HT1080 (cell line): ENCODE measurements around the gene CHST11. TPM values are rescaled to one million over a fixed set of nuclear protein-coding genes. Genes with fewer than 3 reads are reported as not detected.
"Not testable (repeated sequence)": the region's sequence is repeated elsewhere in the genome, so short reads cannot be mapped to it uniquely, and the experiment has no call there.

ENCODE experiments used
- DNase-seq: peaks from one replicate; pipeline ENCODE4 v3.0.0-alpha.2; 2015; ENCODE audit warnings: low read depth
- total RNA-seq: library from RNA; depleted of rRNA; stranded (reverse); fragments of >200 nt; shearing (Covaris generic); gene quantifications from 2 replicates; pipeline ENCODE4 v1.2.3, GENCODE V29; 2014

Gene CHST11
- total RNA-seq, 1 experiment from 2014 or later = 54.3 TPM

DNA sequence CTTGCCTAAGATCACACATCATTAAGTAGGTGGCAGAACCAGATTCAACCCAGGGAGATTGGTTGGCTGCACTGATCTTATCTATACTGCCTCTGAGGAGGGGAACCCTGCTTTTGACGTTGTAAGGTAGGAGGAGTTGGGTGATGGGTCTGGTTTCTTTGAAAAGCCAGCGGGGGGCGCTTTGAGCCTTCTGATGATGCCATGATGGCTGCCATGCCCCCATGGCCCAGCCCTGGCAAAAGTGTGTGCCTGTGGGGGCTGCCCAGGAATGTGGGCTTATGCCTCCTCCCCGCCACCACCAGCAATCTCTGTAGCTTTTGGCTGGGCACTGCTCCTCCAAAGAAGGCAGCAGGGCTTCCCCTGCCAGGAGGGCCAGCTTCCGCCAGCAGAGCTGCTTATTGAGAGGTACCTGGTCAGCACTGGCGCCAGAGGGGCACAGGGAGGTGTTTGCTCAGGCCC lies 277.0 kb downstream of the CHST11 start:
- no peak for DNase-seq

DNA sequence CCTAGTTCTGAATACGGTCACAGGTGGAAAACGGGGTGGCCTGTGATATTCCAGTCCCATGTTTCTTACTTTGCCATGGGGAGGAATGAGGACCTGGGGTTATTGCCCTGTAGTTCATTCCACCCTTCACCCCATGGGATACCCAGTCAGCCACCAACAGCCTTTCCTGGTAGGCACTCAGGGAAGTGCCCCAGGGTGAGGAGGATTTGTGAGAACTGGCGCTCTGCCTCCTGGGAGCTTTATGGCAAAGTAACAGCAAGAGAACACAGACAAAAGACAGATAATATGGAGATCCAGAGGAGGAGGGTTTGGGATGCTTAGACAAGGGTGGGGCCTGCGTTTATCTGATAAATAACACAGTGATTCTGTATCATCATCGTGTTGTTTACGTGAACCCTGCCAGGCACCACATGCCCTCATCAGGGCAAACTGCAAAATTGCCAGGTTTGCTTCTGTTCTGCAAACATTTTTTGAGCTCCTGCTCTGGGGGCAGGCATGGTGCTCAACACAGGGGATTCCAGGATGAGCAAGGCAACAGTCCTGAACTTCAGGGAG lies 277.9 kb downstream of the CHST11 start:
- DNase-seq = no peak

- no peak for DNase-seq
Measured at GRCh38 chr12:104735801-104736200, 279.1 kb downstream of the CHST11 start.

GRCh38 chr12:104736307-104736706 lies 279.6 kb downstream of the CHST11 start:
- DNase-seq = no peak

DNA sequence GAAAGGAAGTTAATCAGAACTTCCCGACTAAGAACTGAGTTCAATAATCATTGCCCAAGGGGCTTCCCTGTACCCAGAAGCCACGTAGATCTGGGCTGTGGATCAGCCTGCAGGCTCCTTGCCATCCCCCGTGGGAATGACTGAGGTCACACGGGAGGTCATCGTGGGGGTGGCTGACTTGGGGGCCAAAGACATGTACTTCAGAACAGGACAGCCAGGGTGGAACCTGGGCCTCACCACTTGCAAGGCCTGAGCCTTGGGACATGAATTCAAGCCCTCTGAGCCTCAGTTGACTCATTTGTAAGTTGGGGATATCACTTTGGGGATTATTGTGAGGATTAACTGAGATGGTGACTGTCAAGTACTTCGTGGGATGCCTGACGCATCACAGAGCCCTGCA lies 280.4 kb downstream of the CHST11 start:
- no peak for DNase-seq

- no peak for DNase-seq
Measured at GRCh38 chr12:104737791-104738301, 281.1 kb downstream of the CHST11 start.

GRCh38 chr12:104738331-104738730 lies 281.6 kb downstream of the CHST11 start:
- DNase-seq = no peak

DNA sequence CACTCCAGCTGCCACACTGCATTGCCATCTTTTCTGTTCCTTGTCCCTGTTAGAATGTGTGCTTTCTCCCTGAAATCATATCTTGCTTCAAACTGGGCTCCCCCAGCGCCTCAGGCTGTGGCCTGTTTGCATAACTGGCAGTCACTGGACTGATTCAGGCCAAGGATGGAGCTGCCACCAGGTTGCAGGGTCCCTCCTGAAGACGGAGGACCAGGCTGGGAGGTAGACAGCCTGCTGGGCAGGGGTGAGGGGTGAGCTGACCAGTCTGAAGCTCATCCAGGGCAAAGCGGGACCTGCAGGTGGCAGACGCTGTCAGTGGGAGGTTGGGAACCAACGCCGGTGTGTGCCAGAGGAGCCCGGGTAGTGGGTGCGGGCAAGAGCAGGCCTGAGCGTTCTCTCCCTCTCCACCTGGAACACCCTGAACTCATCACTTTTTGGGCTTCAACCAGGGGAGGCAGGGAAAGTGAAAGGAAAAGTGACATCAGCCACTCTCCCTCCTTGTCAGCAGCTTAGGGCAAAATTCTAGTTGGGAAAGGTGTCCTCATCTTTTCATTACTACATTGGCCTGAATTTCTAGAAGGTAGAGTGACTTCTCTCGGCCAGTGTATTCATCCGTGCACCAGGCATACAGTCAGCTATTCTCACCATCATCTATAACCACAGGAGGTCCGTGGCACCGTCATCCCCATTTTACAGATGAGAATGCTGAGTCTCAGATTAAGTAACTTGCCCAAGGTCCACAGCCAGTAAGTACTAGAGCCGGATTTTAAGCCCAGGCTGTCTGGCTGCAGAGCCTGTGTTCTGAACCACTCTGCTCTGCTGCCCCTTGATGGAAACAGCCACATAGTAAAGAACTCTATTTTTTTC lies 282.3 kb downstream of the CHST11 start:
- no peak for DNase-seq

GRCh38 chr12:104740668-104741067 lies 283.9 kb downstream of the CHST11 start:
- no peak for DNase-seq

GRCh38 chr12:104741077-104741476 lies 284.3 kb downstream of the CHST11 start:
- DNase-seq = no peak

DNA sequence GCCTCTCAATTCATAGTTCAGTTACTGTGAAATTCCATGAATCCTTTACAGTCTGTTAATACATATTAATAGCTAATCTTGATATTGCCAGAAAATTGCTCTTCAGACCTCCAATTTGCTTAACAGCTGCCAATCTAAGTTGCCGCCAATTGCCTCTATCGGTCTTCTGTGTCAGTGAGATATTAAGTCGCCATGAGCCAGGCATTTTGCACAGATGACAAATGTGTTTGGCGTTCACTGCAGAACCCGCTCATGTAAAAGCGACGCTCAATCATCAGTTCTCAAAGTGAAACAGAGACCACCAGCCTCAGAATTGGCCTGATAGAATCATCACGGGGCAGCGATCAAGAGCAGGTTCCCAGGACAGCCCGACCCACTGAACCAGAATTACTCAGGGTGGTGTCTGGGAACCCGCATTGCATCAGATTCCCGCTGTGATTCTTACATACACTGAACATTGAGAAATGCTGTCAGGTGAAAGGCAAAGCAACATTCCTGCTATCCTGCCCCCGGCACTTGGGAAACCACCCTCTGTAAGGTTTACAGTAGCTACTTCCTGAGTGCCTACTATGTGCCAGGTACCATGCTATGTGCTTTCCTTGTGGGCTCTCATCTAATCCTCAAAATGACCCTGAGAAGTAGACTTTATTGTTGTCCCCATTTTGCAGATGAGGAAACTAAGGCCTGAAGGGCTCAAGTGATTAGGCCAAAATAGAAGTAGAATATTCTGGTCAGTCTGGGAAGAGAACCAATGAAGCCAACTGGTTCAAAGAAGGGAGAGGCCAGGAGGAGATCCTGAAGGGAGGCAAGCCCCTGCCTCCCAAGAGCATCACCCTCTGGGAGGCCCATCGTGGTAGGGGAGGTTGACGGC lies 285.0 kb downstream of the CHST11 start:
- DNase-seq = no peak

DNA sequence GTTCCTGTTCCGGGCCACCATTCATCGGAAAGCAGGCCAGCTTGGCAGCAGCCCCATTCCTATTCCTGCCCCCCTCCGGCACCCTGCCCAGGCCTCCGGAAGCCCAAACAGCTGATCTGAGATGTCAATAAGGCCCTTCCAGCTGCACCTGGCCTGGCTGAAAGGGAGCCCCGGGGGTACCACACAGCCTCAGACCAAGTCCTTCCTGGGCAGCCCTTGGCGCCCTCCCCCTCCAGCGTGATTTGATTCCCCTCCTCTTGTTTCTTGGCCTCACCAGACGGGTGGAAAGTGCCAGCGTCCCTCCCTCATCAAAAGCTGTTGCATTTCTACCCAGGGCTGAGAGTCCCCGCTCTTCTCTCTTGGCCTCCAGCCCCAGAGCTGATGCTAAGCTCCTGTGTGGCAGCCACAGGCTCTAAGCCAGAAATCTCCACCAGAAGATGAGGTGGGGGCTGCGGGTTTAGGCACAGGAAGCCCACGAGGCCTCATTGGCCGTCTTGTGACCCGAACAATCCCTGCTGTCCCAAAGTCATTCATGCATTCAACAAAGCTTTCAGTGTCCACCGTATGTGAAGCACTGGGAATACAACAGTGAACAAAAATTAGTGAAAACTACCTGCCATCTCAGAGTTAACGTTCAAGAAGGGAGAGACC lies 285.9 kb downstream of the CHST11 start:
- no peak for DNase-seq

DNA sequence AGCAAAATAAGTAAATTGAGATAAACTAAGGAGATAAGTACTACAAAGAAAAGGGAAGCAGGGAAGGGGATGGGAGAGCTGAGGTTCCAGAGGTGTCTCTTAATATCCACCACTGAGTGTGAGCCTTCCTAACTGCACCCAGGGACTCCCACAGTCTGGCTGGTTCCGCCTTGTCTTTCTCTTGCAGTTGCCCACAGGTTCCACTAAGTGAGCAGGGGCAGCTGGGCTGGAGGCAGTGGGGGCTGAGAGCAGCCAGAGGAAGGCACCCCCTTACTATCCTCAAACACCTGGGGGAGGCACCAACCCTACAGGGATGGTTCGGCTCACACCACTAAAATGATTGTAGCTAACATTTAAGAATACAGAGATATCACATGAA lies 286.4 kb downstream of the CHST11 start:
- DNase-seq = no peak

DNA sequence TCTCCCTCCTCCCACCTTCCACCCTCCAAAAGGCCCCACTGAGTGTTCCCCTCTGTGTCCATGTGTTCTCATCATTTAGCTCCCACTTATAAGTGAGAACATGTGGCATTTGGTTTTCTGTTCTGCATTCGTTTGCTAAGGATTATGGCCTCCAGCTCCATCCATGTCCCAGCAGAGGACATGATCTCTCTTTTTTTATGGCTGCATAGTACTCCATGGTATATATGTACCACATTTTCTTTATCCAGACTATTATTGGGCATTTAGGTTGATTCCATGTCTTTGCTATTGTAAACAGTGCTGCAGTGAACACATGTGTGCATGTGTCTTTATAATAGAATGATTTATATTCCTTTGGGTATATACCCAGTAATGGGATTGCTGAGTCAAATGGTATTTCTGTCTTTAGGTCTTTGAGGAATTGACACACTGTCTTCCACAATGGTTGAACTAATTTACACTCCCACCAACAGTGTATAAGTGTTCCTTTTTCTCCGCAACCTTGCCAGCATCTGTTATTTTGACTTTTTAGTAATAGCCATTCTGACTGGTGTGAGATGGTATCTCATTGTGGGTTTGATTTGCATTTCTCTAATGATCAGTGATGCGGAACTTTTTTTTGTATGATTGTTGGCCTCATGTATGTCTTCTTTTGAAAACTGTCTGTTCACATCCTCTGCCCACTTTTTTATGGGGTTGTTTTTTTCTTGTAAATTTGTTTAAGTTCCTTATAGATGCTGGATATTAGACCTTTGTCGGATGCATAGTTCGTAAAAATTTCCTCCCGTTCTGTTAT lies 287.2 kb downstream of the CHST11 start:
- not testable (repeated sequence) for DNase-seq

- no peak for DNase-seq
Measured at GRCh38 chr12:104746467-104747088, 289.8 kb downstream of the CHST11 start.

DNA sequence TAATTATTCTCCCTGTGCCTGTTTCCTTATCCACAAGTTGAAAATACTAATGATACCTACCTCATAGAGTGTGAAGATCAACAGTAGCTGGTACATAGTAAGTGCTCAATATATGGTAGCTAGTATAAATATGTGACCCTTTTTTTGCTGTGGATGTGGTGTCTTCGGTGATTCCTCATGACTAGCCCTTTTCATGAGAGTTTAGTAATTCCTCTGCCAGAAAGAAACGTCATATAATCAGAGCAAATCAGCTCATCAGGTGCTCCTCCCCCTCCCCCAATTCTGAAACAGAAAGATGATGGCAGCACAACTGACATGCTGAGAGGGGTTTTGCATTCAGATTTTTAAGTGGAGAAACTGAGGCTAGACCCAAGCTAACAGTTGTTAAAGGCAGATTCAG lies 290.6 kb downstream of the CHST11 start:
- no peak for DNase-seq

DNA sequence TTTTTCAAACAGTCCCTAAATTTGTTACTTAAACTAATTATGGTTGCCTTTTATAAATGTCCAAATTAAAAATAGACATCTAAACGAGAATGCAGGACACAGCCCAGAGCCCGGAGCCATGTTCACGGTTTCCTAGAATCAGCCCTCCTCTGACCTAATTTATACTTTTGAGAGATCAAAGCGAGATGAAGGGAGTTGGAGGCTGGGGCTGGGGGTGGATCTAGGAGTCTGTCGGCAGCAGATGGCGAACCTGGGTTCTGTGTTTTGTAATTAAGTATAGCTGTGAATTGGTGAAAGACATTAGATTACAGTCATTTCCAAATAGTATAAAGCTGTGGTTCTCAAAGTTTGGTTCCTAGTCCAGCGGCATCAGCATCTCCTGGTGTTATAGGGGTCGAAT lies 291.2 kb downstream of the CHST11 start:
- DNase-seq = no peak

DNA sequence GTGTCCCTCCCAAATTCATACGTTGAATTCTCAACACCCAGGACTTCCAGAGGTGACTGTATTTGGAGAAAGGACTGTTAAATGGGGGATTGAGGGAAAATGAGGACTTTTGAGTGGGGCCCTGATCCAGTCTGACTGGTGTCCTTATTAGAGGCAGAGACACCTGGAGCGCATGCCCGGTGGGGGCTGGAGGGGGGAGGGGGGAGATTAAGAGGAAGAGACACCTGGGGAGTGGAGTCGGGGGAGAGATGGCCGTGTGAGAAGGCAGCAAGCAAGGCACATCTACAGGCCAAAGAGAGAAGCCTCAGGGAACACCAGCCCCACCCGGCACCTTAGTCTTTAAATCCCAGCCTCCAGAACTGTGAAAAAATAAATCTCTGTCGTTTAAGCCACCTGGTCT lies 291.6 kb downstream of the CHST11 start:
- no peak for DNase-seq

DNA sequence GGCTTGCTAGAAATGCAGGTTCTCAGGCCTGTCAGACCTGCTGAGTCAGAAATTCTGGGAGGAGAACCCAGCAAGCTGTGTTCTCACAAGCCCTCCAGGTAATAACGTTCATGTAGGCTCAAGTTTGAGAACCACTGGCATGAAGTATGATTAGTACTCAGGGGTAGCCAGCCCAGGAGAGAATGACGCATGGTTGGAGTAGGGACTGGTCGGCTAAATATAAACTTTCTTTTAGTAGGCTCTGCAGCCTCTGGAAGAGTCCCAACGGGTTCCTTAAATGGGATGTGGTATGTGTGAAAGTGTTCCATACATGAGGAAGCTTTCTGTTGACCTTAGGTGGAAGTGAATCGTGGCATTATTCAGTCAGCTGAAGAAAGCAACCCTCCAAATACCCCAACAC lies 292.0 kb downstream of the CHST11 start:
- DNase-seq = peak; percentile 69

GRCh38 chr12:104749545-104749944 lies 292.8 kb downstream of the CHST11 start:
- no peak for DNase-seq
